SW 1271 (cell line): ENCODE results near the gene PPP1R10.
"Not testable (repeated sequence)": the region's sequence is repeated elsewhere in the genome, so short reads cannot be mapped to it uniquely, and the experiment has no call there.

ENCODE experiments used
- DNase-seq, 2 experiments: peaks; one replicate each; lab custom pipeline; 2025; lab: John Stamatoyannopoulos, UW

The PPP1R10 gene

DNA sequence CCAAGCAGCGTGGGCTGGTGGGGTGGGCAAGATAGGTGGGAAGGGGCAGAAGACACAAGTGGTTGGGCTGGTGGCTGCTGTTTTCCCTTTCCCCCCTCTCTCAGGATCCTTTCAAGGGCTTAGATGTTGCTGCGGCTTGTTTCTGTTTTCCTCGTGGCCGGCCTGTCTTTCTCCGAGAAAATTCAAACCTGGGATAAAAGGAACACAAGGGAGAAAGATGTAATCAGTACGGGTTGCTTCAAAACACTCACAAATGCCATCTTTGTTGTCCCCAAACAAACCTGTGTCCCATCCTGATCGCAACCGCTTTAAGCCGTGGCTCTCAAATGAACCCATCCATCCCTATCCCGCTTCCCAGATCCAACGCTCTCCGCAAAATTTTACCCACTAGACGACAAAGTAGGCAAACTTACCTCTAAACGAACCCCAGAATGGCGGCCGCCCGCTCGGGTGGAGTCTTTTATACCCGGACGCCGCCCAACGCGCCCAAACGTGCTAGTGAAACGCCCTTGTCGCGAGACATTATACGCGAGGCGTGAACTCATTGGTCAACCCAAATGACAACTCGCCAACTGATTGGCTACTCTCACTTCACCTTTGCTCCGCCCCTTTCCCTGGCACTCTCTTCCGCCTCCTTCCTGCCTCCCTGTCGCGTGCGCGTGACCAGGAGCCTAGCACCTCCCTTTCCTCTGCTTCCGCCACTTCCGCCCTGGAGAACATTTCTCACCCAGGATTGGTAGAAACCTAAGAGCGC is at the start of gene PPP1R10:
Gene PPP1R10, minus strand, starts transcription at position 433 of the 754 bp plus-strand sequence. CDS start 7,299 bp downstream, outside the sequence.
- DNase-seq = peak; percentile 99 to 100

DNA sequence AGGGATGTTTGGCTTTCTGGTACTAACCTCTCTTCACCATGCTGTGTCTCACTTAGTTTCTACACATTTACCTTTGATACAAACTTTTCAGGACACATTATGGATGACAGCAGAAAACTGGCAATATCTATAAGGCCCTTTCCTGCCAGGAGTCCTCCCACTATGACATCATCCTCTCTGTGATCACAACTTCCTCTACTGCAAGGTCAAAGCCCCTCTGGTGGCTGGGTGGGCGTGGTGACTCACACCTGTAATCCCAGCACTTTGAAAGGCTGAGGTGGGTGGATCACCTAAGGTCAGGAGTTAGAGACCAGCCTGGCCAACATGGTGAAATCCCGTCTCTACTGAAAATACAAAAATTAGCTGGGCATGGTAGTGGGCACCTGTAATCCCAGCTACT is 49.3 kb upstream of the PPP1R10 start:
- not testable (repeated sequence) for DNase-seq

DNA sequence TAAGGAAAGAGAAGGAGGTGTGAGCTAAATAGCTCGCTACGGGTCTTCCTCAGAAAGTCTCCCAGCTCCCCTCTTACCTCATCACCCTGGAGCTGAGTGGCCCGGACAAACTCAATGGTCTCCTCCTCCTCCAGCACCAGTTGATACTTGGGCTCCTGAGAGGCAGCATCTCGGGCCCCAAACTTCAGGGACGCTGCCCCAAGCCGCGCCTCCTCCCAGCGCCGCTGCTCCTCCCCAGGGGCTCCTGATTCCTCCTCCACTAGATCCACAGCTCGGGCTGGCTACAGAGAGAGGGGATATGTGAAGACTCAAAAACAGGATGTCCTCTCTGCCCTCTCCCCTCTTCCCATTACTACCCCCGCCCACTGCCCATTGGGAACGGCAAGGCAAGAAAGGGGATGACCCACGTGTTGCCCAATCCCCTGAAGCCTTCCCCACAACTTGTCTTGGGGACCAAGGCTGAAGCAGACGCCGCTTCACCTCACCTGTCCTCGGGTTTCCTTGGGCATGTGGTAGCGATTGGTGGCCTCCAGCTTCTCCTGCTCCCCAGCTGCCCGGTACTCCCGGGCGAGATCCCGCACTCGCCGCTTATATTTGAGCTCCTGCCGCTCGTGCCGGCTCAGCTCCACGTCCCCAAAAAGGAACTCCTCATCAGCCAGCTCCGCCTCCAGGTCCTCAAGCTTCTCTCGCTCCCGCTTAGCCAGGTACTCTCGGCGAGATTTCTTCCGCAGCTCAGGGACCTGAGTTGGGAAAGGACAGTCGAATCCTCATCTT is 48.1 kb upstream of the PPP1R10 start:
- no peak for DNase-seq

DNA sequence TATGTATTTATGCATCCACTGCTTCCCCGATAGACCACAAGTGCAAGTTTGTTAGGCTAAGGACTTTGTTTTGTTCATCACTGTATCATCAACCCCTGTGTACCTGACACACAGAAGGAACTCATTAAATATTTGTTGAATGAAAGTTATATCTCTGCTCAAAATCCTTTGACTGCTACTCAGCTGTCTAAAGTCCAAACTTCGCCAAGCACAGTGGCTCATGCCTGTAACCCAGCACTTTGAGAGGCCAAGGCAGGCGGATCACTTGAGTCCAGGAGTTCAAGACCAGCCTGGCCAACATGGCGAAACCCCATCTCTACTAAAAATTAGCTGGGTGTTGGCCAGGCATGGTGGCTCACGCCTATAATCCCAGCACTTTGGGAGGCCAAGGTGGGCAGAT is 40.9 kb upstream of the PPP1R10 start:
- not testable (repeated sequence) for DNase-seq

DNA sequence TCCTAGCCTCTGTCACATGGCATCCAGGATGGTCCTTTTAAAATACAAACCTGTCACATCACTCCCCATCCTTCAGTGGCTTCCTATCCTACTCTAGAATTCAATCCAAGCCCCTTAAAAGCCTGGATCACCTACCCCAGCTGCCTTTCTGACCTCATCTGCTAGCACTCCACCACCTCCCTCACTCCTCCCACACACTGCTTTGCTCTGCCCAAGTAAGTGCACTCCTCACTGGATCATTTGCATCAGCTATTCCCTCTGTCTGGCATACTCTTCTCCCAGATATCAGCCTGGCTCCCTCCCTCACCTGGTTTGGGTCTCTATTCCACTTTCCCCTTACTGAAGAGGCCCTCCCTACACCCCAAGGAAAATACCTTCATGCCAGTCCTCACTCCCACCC is 40.4 kb upstream of the PPP1R10 start:
- DNase-seq = no peak

DNA sequence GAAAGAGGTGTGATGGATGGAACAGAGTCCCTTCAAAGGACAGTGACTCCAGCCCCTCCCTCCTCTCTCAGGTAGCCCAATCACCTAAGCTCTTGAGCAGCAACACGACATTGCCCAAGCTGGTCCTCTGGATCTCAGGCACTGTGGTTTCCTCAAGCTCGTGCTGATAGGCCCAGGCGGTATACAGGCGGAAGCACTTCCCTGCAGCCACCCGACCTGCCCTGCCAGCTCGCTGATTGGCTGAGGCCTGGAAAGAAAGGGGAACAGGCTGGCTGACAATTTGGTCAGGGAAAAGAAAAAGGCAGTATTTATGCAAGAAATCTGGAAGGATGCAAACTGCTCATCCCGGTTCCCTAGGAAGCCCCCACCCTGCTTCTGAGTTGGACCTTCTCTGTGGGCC is 39.5 kb upstream of the PPP1R10 start:
- DNase-seq = no peak

DNA sequence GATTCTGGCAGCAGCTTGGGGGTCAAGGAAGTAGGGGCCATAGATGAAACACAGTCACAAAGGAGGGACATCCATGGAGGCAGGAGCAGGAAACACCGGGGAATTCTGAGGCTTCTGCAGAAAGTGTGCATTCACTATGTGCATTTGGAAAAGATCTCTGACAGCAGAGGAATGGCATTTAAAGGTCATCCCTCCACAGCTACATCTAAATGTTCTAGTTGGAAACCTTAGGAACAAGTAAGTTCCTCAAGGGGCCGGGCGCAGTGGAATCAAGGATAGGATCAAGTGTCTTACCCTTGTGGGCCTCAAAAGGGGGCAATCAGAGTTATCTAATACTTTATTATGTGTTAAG is 38.7 kb upstream of the PPP1R10 start:
- no peak for DNase-seq

DNA sequence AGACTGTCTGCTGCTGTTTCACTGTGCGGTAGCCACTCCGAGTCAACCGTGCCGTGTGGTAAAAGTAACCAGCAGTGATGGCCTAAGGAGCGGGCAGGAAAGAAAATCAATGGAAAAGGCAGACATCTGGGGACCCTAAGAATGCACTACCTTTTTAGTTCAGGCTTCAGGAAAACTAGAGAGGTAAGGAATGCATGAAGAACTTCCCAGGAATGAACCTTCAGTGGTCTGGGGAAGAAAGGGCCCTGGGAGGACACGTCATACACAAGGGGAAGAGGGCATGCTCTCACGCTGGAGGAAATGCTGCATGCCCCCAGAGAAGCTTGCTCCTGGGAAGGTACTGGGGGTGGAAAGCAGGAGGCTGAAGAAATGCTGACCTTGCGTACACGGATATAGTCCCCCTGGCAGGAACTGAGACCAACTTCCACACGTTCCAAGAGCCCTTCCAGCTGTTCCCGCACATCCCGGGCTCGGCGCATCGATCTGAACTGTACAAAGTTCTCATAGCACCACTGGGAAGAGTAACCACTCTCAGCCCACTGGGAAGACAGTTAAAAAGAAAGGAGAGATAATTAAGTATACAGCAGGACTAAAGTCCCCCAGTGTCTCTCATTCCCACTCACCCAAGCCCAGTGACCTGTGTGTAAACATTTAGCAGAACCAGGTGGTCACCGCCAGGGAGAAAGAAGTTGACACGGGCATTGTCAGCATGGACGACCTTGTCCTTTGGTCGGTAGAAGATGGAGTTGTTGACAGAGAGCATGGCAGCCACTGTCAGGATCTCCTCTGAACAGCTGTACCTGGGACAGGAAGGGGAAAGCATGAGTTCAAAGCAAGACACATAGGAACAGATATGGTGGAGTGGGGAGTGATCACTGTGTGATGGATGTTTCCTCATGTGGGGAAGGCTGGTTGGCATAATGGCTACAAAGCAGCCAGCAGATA is 38.0 kb upstream of the PPP1R10 start:
- DNase-seq = no peak

DNA sequence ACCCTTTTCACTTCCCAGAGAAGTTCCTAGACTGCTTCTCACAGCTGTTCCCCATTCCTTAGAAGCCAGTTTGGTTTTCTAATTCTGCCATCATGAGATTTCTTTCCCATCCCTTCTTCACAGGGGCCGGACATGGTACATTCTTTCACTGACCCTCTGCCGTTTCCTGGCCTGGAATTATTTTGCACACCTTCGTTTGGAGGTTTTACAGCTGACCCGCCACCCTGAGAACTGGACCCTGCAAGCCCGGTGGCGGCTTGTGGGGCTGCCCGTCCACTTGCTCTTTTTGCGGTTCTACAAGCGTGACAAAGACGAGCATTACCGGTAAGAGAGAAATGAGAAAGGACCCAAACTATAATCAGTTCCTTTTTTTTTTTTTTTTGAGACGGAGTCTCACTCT is 34.1 kb upstream of the PPP1R10 start:
- no peak for DNase-seq

DNA sequence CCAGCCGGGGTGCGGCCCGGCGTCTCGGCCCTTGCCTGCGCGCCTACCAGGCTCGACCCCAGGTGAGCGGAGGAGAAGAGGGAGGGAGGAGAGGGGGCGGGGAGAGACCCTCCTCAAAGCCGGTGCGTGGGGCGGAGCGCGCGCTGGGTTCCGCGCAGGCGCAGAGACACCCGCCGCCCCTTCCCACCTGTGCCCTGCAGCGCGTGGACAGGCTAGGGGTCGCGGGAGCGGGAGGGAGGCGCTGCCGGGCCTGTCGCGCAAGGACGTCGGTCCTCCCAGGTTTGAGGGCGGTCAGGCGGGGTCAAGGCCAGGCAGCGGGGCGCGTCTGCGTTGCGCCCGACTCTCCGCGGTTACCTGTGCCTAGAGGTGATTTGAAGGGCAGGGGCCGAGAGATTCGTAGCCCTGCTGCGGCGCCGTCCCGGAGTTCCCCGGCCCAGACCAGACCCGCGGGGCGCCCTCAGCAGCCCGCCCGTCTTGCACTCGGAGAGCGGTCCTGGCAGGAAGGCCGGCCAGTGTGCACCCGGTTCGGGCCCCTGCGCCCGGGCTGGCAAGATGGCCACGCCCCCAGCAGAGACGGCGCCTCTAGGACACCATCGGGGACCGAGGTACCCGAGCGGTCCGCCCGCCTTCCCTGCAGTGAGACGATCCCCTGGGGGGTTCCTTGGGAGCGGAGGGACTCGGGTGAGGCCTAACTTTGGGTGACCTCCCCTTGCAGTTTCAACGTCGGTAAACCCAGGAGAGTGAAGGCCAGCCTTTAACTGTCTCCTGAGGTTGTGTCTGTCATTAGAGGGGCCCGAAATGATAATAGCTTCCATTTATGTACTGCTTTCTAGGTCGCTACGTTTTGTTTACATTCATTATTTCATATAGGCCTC is 30.4 kb upstream of the PPP1R10 start:
- peak; percentile 20 to 61 for DNase-seq

DNA sequence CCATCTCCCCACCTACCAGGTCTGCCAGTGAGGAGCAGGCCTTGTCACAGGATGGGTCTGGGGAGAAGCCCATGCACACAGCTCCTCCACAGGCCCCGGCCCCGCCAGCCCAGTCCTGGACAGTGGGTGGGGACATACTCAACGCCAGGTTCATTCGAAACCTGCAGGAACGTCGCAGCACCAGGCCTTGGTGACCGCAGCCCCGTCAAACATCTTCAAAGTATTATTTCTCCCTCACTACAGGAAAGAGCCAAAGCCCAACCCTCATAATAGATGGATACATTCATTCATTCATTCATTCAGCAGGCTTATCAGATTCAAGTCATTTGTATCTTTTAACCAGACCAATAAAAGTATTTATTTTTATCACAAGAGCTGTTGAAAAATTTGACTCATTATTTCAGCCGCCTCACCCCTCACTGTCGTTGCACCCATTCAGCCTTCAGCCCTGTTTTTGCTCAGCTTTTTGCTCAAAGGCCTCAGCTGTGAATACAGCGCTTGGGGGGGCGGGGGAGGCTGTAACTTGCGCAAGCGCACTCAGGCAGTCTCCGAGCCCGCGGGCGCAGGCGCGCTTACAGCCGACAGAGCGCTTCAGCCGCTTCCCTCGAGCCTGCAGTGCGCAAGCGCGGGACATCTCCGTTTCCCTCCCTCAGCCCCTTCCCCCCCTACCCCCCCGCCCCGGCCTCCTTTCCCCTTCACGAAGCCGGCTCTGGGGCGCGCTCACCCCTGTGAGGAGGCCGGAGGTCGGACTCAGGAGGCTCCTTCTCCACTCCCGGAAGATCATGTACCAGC is 29.6 kb upstream of the PPP1R10 start, which contains the start of gene C6orf136:
Gene C6orf136, plus strand, starts transcription at position 684 of the 792 bp plus-strand sequence. Its CDS starts 99 bp downstream, at position 783.
- DNase-seq = peak; percentile 72 to 92

DNA sequence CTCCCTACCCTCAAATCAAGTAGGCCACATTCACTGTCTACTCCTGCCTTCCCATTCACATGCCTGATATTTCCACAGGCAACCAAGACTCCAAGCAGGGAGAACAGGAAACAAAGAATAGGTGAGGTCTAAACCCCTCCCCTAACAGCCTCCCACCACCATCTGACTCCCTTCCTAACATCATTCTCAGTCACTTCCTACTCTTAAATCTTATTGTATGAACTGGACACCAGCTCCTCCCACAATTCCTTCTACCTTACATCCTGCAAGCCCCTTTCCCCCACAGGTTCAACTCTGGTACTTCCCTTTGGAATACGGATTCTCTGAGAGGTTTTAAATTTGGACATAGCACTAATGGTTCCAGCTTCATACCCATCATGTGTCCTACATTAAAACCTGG is 28.9 kb upstream of the PPP1R10 start:
- DNase-seq = no peak

DNA sequence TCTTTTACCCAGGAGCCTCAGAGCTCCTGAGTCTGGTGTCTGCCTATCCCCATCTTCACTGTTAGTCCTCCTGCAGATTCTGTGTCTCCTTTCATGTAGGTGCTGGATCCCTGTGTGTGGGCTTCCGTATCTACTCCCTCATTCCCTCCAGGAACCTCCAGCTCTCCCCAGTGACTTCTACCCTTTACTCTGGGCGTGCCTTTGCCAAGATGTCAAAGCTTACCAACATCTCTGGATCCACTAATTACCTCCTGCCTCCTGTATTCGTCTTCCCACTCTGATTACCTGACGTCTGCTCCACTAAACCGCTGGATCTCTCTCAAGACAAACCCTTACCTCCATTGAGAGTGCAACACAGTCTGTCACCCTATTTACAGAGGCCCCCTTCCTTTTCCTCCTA is 27.7 kb upstream of the PPP1R10 start:
- no peak for DNase-seq

DNA sequence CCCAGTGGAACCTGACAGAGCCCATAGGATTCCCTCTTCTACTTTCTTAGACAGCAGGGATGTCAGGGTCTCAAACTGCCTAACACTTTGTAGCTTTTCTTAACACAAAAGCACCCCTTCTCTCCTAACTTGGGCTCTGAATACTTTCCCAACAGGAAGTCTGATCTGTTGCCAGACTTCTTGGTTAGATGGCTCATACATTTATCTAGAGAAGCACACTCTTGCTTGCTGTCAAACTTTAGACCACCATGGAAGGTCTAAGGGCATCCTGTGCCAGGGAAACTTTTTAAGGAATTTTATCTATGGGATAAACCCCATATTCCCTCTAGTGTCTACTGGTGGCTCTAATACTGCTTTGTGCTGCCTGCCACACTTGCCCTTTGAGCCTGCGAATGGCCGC is 26.6 kb upstream of the PPP1R10 start:
- no peak for DNase-seq

DNA sequence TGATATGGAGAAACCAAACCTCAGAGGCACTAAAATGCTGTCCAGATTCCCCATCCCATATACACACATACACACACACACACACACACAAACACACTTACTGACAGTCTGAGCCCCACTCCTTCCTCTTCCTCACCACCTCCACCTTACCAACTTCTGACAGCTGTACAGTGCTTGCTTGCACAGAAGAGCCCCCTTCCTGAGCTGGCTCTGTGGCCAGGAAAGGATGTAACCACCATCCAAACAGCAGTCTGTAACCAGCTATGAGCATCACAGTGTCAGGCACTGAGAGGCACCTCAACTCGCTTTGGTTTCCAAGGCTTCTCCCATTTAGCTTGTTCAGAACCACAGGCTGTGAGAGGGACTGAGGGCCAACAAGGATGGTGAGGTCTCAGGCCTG is 24.0 kb upstream of the PPP1R10 start:
- DNase-seq = no peak

DNA sequence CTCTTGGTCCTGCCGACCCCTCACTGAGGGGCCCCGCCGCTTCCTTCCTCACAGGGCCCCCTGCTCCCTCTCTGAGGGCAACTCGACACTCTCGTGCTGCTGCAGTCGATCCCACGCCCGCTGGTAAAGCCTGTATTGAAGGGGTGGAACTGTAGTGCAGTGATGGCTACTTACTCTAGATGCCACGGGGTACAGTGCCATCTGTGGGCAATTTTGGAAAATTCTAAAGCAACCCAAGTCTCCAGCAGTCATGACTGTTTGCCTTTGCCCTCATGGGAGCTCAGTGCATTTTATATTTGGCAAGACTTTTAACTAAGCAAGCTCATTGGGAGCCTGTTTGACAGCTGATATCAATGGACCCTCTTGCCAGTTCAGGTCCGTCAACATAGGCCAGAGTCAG is 23.4 kb upstream of the PPP1R10 start:
- no peak for DNase-seq

DNA sequence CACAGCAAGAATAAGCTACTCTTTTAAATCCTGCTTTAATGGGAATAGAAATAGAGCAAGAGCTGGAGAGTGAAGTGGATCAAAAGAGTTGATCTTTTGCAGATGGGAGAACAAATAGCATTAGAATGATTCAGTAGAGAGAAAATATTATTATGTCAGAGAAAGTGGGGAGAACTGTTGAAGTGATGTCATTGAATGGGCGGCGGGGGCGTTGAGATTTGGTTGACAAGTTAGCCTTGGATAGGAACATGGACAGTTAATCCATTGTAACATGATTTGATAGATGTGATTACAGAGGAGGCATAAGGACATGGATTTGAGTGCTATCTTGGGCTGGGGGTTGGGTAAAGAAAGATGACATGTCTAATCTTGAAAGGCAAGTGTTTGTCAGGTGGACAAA is 18.8 kb upstream of the PPP1R10 start:
- no peak for DNase-seq

DNA sequence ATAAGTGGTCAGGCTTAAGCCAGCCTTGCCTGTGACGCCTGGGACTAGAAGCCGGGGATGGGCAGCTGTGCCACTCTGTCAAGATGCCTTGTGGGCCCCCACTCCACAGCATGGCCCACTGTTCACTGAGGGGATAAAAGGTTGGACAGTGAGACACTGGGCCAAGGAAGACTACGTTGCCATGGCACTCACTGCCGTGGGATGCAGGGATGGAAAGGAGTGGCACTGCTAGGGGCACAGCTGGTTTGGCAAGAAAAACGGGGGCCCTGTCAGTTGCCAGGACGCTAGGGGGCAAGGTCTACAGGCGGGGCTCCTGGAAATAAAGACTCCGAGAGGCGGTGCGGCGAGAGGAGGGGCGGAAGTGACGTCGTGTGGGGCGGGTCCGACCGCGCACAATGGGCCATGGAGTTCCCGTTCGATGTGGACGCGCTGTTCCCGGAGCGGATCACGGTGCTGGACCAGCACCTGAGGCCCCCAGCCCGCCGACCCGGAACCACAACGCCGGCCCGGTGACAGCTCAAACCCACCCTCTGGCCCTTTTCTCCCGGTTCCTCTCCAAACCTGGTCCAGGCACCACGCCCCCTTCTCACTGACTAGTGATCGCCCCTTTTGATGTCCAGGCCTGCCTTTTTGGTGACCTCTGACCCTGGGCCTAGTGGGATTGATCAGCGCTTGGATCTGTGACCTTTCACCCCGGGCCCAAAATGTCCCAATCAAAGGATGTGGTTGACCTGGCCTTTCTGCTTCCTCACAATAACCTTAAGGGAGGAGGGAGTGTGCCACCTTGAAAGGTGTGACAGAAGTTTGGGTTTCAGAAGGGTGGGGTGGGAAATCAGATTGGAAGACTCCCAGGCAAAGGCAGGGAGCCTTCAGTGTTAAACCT is 9.7 kb upstream of the PPP1R10 start, which contains the start of gene ATAT1:
Gene ATAT1, plus strand, starts transcription at position 391 of the 883 bp plus-strand sequence.
- DNase-seq = peak; percentile 57 to 81

DNA sequence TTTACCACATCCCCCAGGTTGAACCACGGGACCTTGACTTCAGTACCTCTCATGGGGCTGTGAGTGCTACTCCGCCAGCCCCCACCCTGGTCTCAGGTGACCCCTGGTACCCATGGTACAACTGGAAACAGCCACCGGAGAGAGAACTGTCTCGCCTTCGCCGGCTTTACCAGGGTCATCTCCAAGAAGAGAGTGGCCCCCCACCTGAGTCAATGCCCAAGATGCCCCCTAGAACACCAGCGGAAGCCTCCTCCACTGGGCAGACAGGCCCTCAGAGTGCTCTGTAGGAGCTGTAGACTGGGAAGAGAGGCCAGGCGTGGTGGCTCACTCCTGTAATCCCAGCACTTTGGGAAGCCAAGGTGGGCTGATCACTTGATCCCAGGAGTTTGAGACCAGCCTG is 8.5 kb upstream of the PPP1R10 start:
- no peak for DNase-seq
